Cardiac fibroblast (primary cell): ENCODE data around the gene MITF.

Experiments used
- DNase-seq, 2 donors: peaks; one replicate each; pipeline versions ENCODE4 v3.0.0 to v3.0.0-alpha.2; 2010; ENCODE audit warnings: low read depth in 2 of 2
- H3K4me3 ChIP-seq, 2 donors: replicated peaks in 1 of 2; 1 replicate in 1 of 2; 2 replicates in 1 of 2; pipeline ENCODE4 v1.5.1; 2011; ENCODE audit warnings: low read depth in 2 of 2, low read length in 2 of 2, mild to moderate bottlenecking in 2 of 2, moderate library complexity in 1 of 2
- CTCF ChIP-seq: IDR thresholded peaks from one replicate; pipeline ENCODE4 v1.5.1; 2011; ENCODE audit warnings: low read depth, mild to moderate bottlenecking, low read length, inconsistent platforms

The MITF gene

GRCh38 chr3:69738859-69739203, 433 bp upstream of the MITF start:
- DNase-seq, result no peak
- peak overlapping the region; percentile 47 to 67 for H3K4me3 ChIP-seq
- TF ChIP-seq CTCF, result no peak

- H3K4me3 ChIP-seq, result peak overlapping the region; percentile 73 to 83
- TF ChIP-seq CTCF, result no peak
- no peak for DNase-seq
Observed at GRCh38 chr3:69740103-69741021, 1.1 kb downstream of the MITF start.

- no peak for DNase-seq
- no peak for TF ChIP-seq CTCF
- no peak overlapping the region for H3K4me3 ChIP-seq
Observed at GRCh38 chr3:69741032-69741767, 1.9 kb downstream of the MITF start.

DNA sequence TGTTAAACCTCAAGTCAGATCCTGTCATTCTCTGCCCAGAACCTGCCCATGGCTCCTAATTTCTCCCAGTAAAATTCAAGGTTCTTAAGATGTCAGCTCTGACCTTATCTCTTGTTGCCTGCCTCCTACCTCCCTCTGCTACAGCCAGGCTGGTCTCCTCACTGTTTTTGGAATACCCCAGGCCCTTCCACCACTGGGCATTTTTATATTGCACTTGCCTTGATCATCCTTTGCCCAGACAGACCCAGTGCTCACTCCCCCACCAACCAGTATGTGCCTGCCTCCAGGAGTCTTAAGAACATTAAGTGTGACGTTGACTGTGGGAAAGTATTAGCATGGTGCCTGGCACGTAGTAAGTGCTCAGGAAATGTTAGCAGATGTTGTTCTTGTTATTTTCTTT, 3.1 kb downstream of the MITF start:
- DNase-seq, result no peak
- H3K4me3 ChIP-seq, result no peak overlapping the region
- no peak for TF ChIP-seq CTCF

- DNase-seq, result no peak
- no peak for TF ChIP-seq CTCF
- H3K4me3 ChIP-seq, result no peak overlapping the region
Observed at GRCh38 chr3:69743975-69744906, 5.0 kb downstream of the MITF start.

- no peak for DNase-seq
Observed at GRCh38 chr3:69745505-69745904, 6.2 kb downstream of the MITF start.

More at GRCh38 chr3:69745505-69745904, 6.2 kb downstream of the MITF start:
- no peak overlapping the region for H3K4me3 ChIP-seq
- no peak for TF ChIP-seq CTCF
